Esophagus muscularis mucosa (tissue), 4 donors: ENCODE measurements around the gene SUMO1. TPM values are rescaled to one million over a fixed set of nuclear protein-coding genes. Genes with fewer than 3 reads are reported as not detected.

ENCODE experiments used
- DNase-seq: peaks from one replicate; pipeline ENCODE4 v3.0.0-alpha.2; 2017; ENCODE audit errors: extremely low spot score
- H3K27ac ChIP-seq, 4 donors: fragments of 200-600 bp; sonication (generic); replicated peaks in 1 of 4; 1 replicate in 3 of 4; 2 replicates in 1 of 4; pipeline ENCODE4 v1.5.1; 2016 to 2019; ENCODE audit warnings: mild to moderate bottlenecking in 1 of 4
- H3K27me3 ChIP-seq, 4 donors: fragments of 200-600 bp; sonication (generic); one replicate each; pipeline versions ENCODE4 v1.5.1 to v1.6.0; 2016 to 2019
- H3K36me3 ChIP-seq, 4 donors: fragments of 200-600 bp; sonication (generic); one replicate each; pipeline ENCODE4 v1.5.1; 2016 to 2019
- H3K4me1 ChIP-seq, 4 donors: fragments of 200-600 bp; sonication (generic); one replicate each; pipeline ENCODE4 v1.5.1; 2016 to 2019
- H3K4me3 ChIP-seq, 4 donors: fragments of 200-600 bp; sonication (generic); 1 replicate in 2 of 4; 2 replicates in 2 of 4; pipeline ENCODE4 v1.5.1; 2016 to 2019; ENCODE audit warnings: mild to moderate bottlenecking in 4 of 4, moderate library complexity in 1 of 4
- H3K9me3 ChIP-seq, 4 donors: fragments of 200-600 bp; sonication (generic); 1 replicate in 3 of 4; 2 replicates in 1 of 4; pipeline ENCODE4 v1.5.1; 2016 to 2019
- EP300 ChIP-seq: sonication (generic); formaldehyde crosslinking; IDR thresholded peaks from one replicate; pipeline ENCODE4 v1.6.1; 2017; ENCODE audit warnings: antibody characterized with exemption
- POLR2A ChIP-seq: fragments of 450-650 bp; IDR thresholded peaks from one replicate; pipeline ENCODE4 v1.6.1; 2017; ENCODE audit warnings: antibody characterized with exemption, moderate library complexity, mild to moderate bottlenecking, low read depth
- POLR2AphosphoS5 ChIP-seq, 2 donors: sonication (generic); formaldehyde crosslinking; IDR thresholded peaks; one replicate each; pipeline ENCODE4 v1.6.1; 2017; ENCODE audit warnings: antibody characterized with exemption in 2 of 2
- WGBS: methylation state at CpG from one replicate; pipeline ENCODE4 v1.1.5; 2018; 5-methylcytosine and 5-hydroxymethylcytosine counted together
- intact Hi-C: fragments of 100-400 bp; cut with DNase I; formaldehyde crosslinking; loops from one replicate; pipeline ENCODE4 v1.15.1; 2023
- total RNA-seq, 4 donors: library from RNA; depleted of rRNA; stranded (reverse); fragments of >200 nt; gene quantifications; one replicate each; pipeline versions ENCODE4 v1.1.0 to v1.2.1, GENCODE V29; 2016
- TF ChIP-seq, protein P1 (sequence below), 3 experiments: fragments of 200-600 bp in 2 of 3; fragments of 450-650 bp in 1 of 3; sonication (generic) in 2 of 3; IDR thresholded peaks; one replicate each; pipeline ENCODE4 v1.5.1; 2017 to 2019; ENCODE audit warnings: antibody characterized with exemption in 3 of 3, mild to moderate bottlenecking in 2 of 3, moderate library complexity in 1 of 3

Gene SUMO1
- total RNA-seq, 4 donors from 2014 or later: 54.6 to 85.6 (median 74.3) TPM

DNA sequence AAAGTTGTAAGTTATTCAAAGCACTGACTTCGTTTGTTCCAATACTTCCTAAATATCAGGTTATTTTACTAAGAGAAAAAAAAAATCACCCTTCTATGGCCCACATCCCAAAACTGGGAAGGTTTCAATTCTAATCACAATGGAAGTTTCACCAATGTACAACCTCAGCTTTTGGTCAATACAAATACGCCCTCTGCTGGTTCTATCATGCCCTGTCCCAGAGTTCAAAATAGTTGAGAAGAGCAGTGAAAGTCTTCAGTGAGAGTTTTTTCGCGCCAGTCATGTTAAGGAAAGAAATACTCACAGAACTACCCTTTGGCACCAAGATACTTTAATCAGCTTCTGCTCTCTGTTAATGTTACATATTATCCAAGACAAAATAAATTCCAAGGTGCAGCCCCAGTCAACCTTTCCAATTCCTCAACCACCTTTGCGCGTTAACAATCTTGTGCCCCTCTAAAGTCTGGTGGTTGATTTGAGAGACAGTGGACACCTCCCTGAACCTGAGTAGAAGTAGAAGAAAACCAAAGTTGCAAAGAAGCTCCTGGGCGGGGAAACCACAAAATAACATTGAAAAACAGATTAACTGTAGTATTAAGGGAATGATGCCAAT lies 59.9 kb downstream of the SUMO1 start:
- H3K4me1 ChIP-seq: no peaks in the 10 kb centered on the region
- no peaks in the 10 kb centered on the region for H3K27me3 ChIP-seq
- intact Hi-C loops: loop anchor here (2.0 to 5.0 kb wide), 3 partner anchors 141 to 382 kb away; no protein-coding TSS in a partner anchor
- no peak for TF ChIP-seq EP300
- no peak for TF ChIP-seq POLR2AphosphoS5 (IDR thresholded peaks at IDR 0.05)
- TF ChIP-seq, protein P1, sequence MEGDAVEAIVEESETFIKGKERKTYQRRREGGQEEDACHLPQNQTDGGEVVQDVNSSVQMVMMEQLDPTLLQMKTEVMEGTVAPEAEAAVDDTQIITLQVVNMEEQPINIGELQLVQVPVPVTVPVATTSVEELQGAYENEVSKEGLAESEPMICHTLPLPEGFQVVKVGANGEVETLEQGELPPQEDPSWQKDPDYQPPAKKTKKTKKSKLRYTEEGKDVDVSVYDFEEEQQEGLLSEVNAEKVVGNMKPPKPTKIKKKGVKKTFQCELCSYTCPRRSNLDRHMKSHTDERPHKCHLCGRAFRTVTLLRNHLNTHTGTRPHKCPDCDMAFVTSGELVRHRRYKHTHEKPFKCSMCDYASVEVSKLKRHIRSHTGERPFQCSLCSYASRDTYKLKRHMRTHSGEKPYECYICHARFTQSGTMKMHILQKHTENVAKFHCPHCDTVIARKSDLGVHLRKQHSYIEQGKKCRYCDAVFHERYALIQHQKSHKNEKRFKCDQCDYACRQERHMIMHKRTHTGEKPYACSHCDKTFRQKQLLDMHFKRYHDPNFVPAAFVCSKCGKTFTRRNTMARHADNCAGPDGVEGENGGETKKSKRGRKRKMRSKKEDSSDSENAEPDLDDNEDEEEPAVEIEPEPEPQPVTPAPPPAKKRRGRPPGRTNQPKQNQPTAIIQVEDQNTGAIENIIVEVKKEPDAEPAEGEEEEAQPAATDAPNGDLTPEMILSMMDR (IDR thresholded peaks at IDR 0.05): peak; percentile 81 to 87 (median 85)
- no peak for TF ChIP-seq POLR2A
- WGBS: 44% methylated on average over 7 of the region's 7 CpGs
- H3K27ac ChIP-seq: no peak overlapping the region
- DNase-seq: no peak
- H3K4me3 ChIP-seq: no peak overlapping the region
- H3K9me3 ChIP-seq: no peaks in the 10 kb centered on the region
- no peaks in the 10 kb centered on the region for H3K36me3 ChIP-seq

DNA sequence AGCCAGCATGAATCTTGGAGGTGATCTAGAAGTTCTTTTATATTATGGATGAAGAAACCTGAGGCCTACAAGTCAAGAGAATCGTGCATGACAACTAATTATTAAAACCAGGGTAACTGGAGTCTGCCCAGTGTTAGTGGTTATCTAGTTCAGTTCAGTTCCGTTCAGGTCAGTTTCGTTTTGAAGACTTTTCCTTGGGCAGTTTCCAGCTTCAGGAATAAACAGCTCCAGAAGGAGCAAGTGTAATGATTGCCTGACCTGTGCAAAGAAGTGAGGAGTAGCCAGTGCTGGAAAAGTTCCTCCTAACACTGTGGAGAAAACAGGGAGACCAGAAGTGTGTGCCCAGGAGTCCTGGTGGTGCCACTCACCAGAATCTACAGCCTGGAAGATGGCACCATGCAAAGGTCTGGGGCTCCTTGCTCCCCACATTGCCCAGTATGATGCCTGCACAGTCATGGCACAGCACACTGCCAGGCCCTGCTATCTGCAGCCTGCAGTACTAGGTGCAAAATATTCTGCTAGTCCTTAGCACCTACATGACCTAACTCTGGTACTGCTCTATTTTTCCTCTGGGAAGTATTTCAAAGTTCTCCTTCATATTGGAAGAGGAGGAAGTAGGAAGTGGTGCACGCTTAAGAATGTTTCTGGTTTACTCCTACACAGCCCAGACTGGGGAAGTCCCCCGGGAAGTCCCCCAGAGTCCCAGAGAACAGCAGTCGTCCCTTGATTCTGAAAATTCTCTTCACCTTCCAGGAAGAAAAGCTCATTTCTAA lies 65.8 kb downstream of the SUMO1 start:
- intact Hi-C loops: no loop called here
- H3K36me3 ChIP-seq: no peaks in the 10 kb centered on the region
- no peaks in the 10 kb centered on the region for H3K27me3 ChIP-seq
- peak overlapping the region; percentile 35 to 69 (median 58) for H3K27ac ChIP-seq
- peak overlapping the region in 2 of 4 donors; percentile 9 to 24 for H3K4me3 ChIP-seq
- no peak for TF ChIP-seq POLR2A
- DNase-seq: no peak
- 32% methylated on average over 6 of the region's 6 CpGs for WGBS
- peaks cover 4 to 25% (median 21%) of the 10 kb centered on the region in 4 donors for H3K4me1 ChIP-seq
- no peaks in the 10 kb centered on the region for H3K9me3 ChIP-seq

DNA sequence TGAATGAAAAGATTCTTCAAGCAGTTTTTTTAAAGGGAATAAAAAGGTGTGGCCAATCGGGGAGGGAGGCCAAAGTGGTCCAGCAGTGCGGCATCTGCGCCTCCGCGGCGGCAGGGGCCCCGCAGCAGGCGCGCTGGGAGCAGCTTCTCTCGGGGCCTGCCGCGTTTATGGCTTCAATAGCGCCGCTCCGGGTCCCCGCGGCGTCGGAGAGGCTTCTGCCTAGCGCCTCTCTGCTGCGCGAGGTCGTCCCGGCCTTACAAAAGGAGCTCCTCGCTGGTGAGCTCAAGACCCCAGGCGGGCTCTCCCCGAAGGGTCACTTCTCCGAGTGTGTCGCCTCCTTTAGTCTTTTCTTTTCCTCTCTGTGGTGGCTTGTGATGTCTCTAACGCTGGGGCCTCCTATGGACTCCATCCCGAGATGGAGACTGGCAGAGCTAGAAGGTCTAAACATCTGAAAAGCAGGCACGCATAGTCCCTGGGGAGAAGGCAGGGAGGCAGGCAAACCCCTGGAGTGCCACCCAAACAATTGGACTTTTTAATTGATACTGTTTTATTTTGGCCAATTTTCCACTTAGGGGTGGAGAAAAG lies 67.1 kb downstream of the SUMO1 start:
- Histone ChIP-seq H3K27ac (peak overlapping the region in 3 of 4 donors; percentile 37 to 69 (median 67)), H3K4me1 (peaks cover 4 to 25% (median 21%) of the 10 kb centered on the region in 4 donors), H3K4me3 (peak overlapping the region; percentile 34 to 44 (median 42)), H3K9me3 (no peaks in the 10 kb centered on the region), H3K27me3 (no peaks in the 10 kb centered on the region), H3K36me3 (no peaks in the 10 kb centered on the region)
- DNase-seq: no peak
- TF ChIP-seq, protein P1 (IDR thresholded peaks at IDR 0.05): no peak
- TF ChIP-seq POLR2A: no peak
- no peak for TF ChIP-seq EP300
- no peak for TF ChIP-seq POLR2AphosphoS5 (IDR thresholded peaks at IDR 0.05)
- WGBS: 29% methylated on average over 29 of the region's 32 CpGs
- intact Hi-C loops: no loop called here

DNA sequence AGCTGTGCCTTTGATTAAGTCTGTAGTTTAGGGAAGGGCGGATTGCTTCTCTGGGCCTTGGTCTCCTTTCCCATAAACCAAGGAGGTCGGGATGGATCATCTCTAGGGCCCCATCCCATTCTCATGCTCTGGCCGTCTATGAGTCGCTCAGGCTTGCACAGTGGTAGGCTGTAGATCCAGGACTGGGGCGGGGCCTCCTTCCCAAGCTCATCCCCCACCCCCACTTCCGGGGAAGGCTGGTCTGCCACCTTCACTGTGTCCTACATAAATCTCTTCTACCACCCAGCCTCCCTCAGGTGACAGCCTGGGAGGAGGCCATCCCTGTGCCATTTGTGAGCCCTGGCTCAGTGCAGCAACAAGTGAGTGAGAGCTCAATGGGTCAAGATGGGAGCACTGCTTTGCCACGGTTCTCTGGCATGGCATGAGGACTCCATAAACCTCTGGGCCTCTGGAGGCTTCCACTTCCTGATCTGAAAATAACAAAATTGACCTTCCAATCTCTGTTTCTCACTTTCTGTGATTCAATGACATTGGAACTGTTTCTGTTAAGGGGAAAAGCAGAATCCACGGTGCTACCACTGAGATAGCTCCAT lies 68.5 kb downstream of the SUMO1 start:
- DNase-seq: no peak
- H3K9me3 ChIP-seq: no peaks in the 10 kb centered on the region
- intact Hi-C loops: no loop called here
- TF ChIP-seq POLR2A: no peak
- TF ChIP-seq EP300: no peak
- TF ChIP-seq POLR2AphosphoS5 (IDR thresholded peaks at IDR 0.05): no peak
- TF ChIP-seq, protein P1 (IDR thresholded peaks at IDR 0.05): no peak
- no peak overlapping the region for H3K27ac ChIP-seq
- H3K27me3 ChIP-seq: no peaks in the 10 kb centered on the region
- peaks cover 4 to 25% (median 21%) of the 10 kb centered on the region in 4 donors for H3K4me1 ChIP-seq
- H3K36me3 ChIP-seq: no peaks in the 10 kb centered on the region
- 93% methylated on average over 8 of the region's 8 CpGs for WGBS
- no peak overlapping the region for H3K4me3 ChIP-seq

DNA sequence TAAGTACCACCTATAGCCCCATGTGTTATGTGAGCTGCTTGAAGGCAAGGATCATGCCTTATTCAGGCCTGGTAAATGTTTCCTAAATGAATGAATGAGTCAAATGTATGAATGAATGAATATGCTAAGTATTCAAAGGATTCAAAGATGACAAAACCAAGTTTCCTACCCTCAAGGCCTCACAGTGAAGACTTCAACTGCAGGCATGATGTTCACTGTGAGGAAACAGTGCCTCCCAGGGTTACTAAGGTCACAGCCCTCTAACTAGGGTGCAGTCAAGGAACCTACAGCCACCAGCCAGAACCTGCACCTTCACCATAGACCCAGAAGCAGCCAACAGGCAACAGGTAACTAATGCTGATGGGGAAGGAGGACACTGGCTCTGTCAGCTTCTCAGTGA lies 69.3 kb downstream of the SUMO1 start:
- intact Hi-C loops: no loop called here
- TF ChIP-seq POLR2A: no peak
- TF ChIP-seq, protein P1 (IDR thresholded peaks at IDR 0.05): no peak
- no peak for TF ChIP-seq EP300
- no peak for TF ChIP-seq POLR2AphosphoS5 (IDR thresholded peaks at IDR 0.05)
- Histone ChIP-seq H3K9me3 (no peaks in the 10 kb centered on the region), H3K4me1 (peaks cover 4 to 25% (median 21%) of the 10 kb centered on the region in 4 donors), H3K27ac (no peak overlapping the region), H3K36me3 (no peaks in the 10 kb centered on the region), H3K27me3 (no peaks in the 10 kb centered on the region), H3K4me3 (no peak overlapping the region)
- DNase-seq: no peak
